ENCODE data around the gene TCF7L1. TPM values are rescaled to one million over a fixed set of nuclear protein-coding genes. Genes with fewer than 3 reads are reported as not detected.

Gene TCF7L1
- total and polyA plus RNA-seq, 2 donors (not counting 3 experiments of a cell fraction or from before 2014, with no cell fraction given), result 9.6 to 17.4 TPM

DNA sequence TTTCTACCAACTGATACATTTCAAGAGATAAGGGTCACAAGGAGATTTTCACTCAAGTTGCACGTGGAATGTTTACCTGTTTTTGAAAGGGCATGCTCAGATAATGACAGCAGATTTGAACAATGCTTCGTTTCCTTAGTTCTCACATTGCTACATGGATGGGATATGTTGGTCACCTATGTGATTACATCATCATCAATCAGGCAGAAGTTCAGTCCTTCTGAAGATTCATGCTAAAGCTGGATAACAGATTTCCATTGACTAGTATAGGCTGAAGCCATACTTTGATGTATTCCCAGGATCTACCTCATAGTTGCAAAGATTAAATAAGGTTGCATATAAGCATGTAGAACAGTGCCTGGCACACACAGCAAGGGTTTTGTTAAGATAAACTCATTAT lies 19.7 kb downstream of the TCF7L1 start:
- TF ChIP-seq, protein P1, sequence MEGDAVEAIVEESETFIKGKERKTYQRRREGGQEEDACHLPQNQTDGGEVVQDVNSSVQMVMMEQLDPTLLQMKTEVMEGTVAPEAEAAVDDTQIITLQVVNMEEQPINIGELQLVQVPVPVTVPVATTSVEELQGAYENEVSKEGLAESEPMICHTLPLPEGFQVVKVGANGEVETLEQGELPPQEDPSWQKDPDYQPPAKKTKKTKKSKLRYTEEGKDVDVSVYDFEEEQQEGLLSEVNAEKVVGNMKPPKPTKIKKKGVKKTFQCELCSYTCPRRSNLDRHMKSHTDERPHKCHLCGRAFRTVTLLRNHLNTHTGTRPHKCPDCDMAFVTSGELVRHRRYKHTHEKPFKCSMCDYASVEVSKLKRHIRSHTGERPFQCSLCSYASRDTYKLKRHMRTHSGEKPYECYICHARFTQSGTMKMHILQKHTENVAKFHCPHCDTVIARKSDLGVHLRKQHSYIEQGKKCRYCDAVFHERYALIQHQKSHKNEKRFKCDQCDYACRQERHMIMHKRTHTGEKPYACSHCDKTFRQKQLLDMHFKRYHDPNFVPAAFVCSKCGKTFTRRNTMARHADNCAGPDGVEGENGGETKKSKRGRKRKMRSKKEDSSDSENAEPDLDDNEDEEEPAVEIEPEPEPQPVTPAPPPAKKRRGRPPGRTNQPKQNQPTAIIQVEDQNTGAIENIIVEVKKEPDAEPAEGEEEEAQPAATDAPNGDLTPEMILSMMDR (IDR thresholded peaks at IDR 0.05; ENCODE audit: extremely low read depth in 1 of 2, insufficient read depth in 1 of 2, low read depth in 1 of 2, low read length in 2 of 2), result no peak
- TF ChIP-seq JUN (IDR thresholded peaks at IDR 0.05; ENCODE audit: borderline replicate concordance, insufficient read depth, insufficient read length, low read depth), result no peak
- TF ChIP-seq MYC (IDR thresholded peaks at IDR 0.05; ENCODE audit: low read depth, low read length), result no peak
- no peak for TF ChIP-seq FOS (IDR thresholded peaks at IDR 0.05; ENCODE audit: borderline replicate concordance, insufficient read depth, low read length)
- TF ChIP-seq POLR2A (IDR thresholded peaks at IDR 0.05; ENCODE audit: low read depth, low read length), result no peak
- TF ChIP-seq MAX (IDR thresholded peaks at IDR 0.05; ENCODE audit: insufficient read depth, insufficient read length), result no peak
- TF ChIP-seq POLR2AphosphoS5 (IDR thresholded peaks at IDR 0.05; ENCODE audit: insufficient read depth, low read depth, low read length), result no peak
- TF ChIP-seq EZH2 (IDR thresholded peaks at IDR 0.05; ENCODE audit: borderline replicate concordance, low read depth, low read length, severe bottlenecking), result no peak
- TF ChIP-seq GATA2 (IDR thresholded peaks at IDR 0.05; ENCODE audit: insufficient read depth, insufficient read length, low read depth, low read length), result no peak
- Histone ChIP-seq H3K9me1 (replicated peaks; ENCODE audit: control insufficient read depth, extremely low read depth, insufficient read depth, low read length) (no peaks in the 10 kb centered on the region), H3K4me1 (ENCODE audit: control insufficient read depth, extremely low read depth, insufficient read depth, low read length) (peaks cover 36% of the 10 kb centered on the region), H3K27ac (ENCODE audit: insufficient read depth, low read depth, low read length) (no peak overlapping the region), H3K4me2 (ENCODE audit: insufficient read depth, low read length) (no peak overlapping the region), H2AFZ (ENCODE audit: low read depth, low read length) (no peak overlapping the region), H3K27me3 (ENCODE audit: control insufficient read depth in 2 of 2, insufficient read depth in 2 of 2, low read length in 2 of 2) (no peaks in the 10 kb centered on the region), H3K9ac (replicated peaks; ENCODE audit: extremely low read depth, insufficient read depth, low read length) (no peak overlapping the region), H3K36me3 (ENCODE audit: control insufficient read depth in 2 of 2, extremely low read depth in 1 of 2, insufficient read depth in 2 of 2, low read length in 2 of 2) (no peaks in the 10 kb centered on the region), H4K20me1 (replicated peaks; ENCODE audit: control insufficient read depth, extremely low read depth, insufficient read depth, low read length) (peaks cover 2% of the 10 kb centered on the region), H3K79me2 (ENCODE audit: control insufficient read depth, insufficient read depth, low read length) (peaks cover 3% of the 10 kb centered on the region), H3K9me3 (replicated peaks; ENCODE audit: control insufficient read depth, insufficient read depth, low read length) (no peaks in the 10 kb centered on the region), H3K4me3 (replicated peaks in 1 of 3; ENCODE audit: insufficient read depth in 1 of 3, low read depth in 1 of 3, low read length in 3 of 3) (no peak overlapping the region)
- BruUV-seq (replicated peaks), result no TSS peak
- ChIA-PET POLR2A (no interaction called here), CTCF (interaction anchor here (1.2 to 1.3 kb wide), 2 partner anchors 10 to 22 kb away, joined by 3 to 4 read pairs; no protein-coding TSS in a partner anchor)
- dilution Hi-C loops (cut with MboI; ENCODE audit: extremely low pct_ligation_motif_present, low sequenced_read_pairs), result no loop called here
- FAIRE-seq (no peak), DNase-seq (ENCODE audit: low read depth, low spot score) (no peak)
- intact Hi-C loops (cut with micrococcal nuclease), result no loop called here

Data from endothelial cell of umbilical vein (primary cell).